Upper lobe of left lung (tissue), 6 donors: Measurements from ENCODE around the gene SELENON. TPM values are rescaled to one million over a fixed set of nuclear protein-coding genes. Genes with fewer than 3 reads are reported as not detected.

Experiments used
- ATAC-seq, 2 donors: fragments of 200-7000 bp; cut with Tn5 transposase; one replicate each; pipeline ENCODE4 v1.9.1; 2022; ENCODE audit warnings: mild to moderate bottlenecking in 2 of 2, moderate library complexity in 2 of 2; ENCODE audit not compliant: low FRiP score in 2 of 2
- DNase-seq, 2 donors: peaks; one replicate each; pipeline ENCODE4 v3.0.0-alpha.2; 2019 to 2020
- H3K27ac ChIP-seq, 4 donors: fragments of 200-600 bp; sonication (generic); one replicate each; pipeline ENCODE4 v1.5.1; 2016 to 2019
- H3K27me3 ChIP-seq, 4 donors: fragments of 200-600 bp; sonication (generic); one replicate each; pipeline ENCODE4 v1.5.1; 2017 to 2019
- H3K36me3 ChIP-seq, 4 donors: fragments of 200-600 bp; sonication (generic); one replicate each; pipeline ENCODE4 v1.5.1; 2016 to 2019
- H3K4me1 ChIP-seq, 4 donors: fragments of 200-600 bp; sonication (generic); one replicate each; pipeline ENCODE4 v1.5.1; 2018 to 2019
- H3K4me3 ChIP-seq, 4 donors: fragments of 200-600 bp; sonication (generic); one replicate each; pipeline ENCODE4 v1.5.1; 2017 to 2019; ENCODE audit warnings: mild to moderate bottlenecking in 2 of 4, moderate library complexity in 1 of 4
- H3K9me3 ChIP-seq, 4 donors: fragments of 200-600 bp; sonication (generic); one replicate each; pipeline ENCODE4 v1.5.1; 2018 to 2019
- CTCF ChIP-seq, 6 experiments: fragments of 450-650 bp in 4 of 6; fragments of 200-600 bp in 2 of 6; sonication (generic) in 2 of 6; IDR thresholded peaks; one replicate each; pipeline ENCODE4 v1.5.1; 2016 to 2019; ENCODE audit warnings: antibody characterized with exemption in 6 of 6
- EP300 ChIP-seq, 4 donors: sonication (generic); formaldehyde crosslinking; IDR thresholded peaks; one replicate each; pipeline ENCODE4 v1.5.1; 2017; ENCODE audit warnings: antibody characterized with exemption in 4 of 4, control low read depth in 2 of 4
- POLR2A ChIP-seq, 4 donors: fragments of 450-650 bp; IDR thresholded peaks; one replicate each; pipeline ENCODE4 v1.5.1; 2016 to 2017; ENCODE audit warnings: antibody characterized with exemption in 4 of 4, mild to moderate bottlenecking in 2 of 4
- POLR2AphosphoS5 ChIP-seq, 2 donors: sonication (generic); formaldehyde crosslinking; IDR thresholded peaks; one replicate each; pipeline ENCODE4 v1.5.1; 2017; ENCODE audit warnings: antibody characterized with exemption in 2 of 2
- WGBS, 2 donors: methylation state at CpG; one replicate each; pipeline ENCODE4 v1.1.5; 2017 to 2018; 5-methylcytosine and 5-hydroxymethylcytosine counted together
- total RNA-seq, 6 donors: library from RNA; depleted of rRNA in 4 of 6; stranded (reverse); fragments of >200 nt in 4 of 6; gene quantifications; one replicate each; pipeline versions ENCODE4 v1.1.0 to v1.2.1, GENCODE V29; 2016 to 2021
- donor health status: DM: no; HTN: no; CAD: no; lungs with moderate emphysema.
- donor health status: DM: no; HTN: yes; CAD: no; lungs with severe emphysema.

Gene SELENON
- total RNA-seq, 6 donors from 2014 or later: 22.0 to 91.1 (median 60.5) TPM

GRCh38 chr1:25825605-25826004 lies 25.6 kb downstream of the SELENON start:
- Histone ChIP-seq H3K36me3 (peaks cover 17 to 50% (median 42%) of the 10 kb centered on the region in 4 donors), H3K4me1 (peaks cover 14 to 22% (median 15%) of the 10 kb centered on the region in 4 donors), H3K9me3 (no peaks in the 10 kb centered on the region), H3K27ac (no peak overlapping the region), H3K4me3 (no peak overlapping the region), H3K27me3 (no peaks in the 10 kb centered on the region)
- no peak for ATAC-seq
- 89 to 96% methylated on average over 2 of the region's 2 CpGs for WGBS, 2 donors
- TF ChIP-seq POLR2A (IDR thresholded peaks at IDR 0.05) (no peak), CTCF (IDR thresholded peaks at IDR 0.05) (no peak), POLR2AphosphoS5 (IDR thresholded peaks at IDR 0.05) (no peak), EP300 (IDR thresholded peaks at IDR 0.05) (no peak)
- DNase-seq: no peak

DNA sequence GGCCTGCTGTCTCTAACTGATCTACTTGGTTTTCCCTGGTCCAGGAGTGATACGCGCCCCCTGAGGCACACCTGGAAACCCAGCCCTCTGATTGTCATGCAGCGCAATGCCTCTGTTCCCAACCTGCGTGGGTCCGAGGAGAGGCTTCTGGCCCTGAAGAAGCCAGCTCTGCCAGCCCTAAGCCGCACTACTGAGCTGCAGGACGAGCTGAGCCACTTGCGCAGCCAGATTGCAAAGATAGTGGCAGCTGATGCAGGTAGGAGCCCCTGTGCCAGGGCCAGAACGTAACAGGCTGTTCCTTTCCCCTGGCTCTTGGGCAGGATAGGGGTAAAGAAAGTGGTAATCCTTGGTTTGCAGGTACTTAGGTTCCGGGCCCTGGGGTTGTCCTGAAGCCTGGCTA lies 26.6 kb downstream of the SELENON start:
- Histone ChIP-seq H3K27me3 (no peaks in the 10 kb centered on the region), H3K27ac (no peak overlapping the region), H3K9me3 (no peaks in the 10 kb centered on the region), H3K4me3 (no peak overlapping the region), H3K36me3 (peaks cover 25 to 60% (median 50%) of the 10 kb centered on the region in 4 donors), H3K4me1 (peaks cover 5 to 12% (median 6%) of the 10 kb centered on the region in 4 donors)
- ATAC-seq (no peak), DNase-seq (no peak)
- WGBS, 2 donors: 95 to 96% methylated on average over 3 to 10 of the region's 10 CpGs
- no peak for TF ChIP-seq EP300 (IDR thresholded peaks at IDR 0.05)
- TF ChIP-seq POLR2A (IDR thresholded peaks at IDR 0.05): no peak
- TF ChIP-seq POLR2AphosphoS5 (IDR thresholded peaks at IDR 0.05): no peak
- TF ChIP-seq CTCF (IDR thresholded peaks at IDR 0.05): no peak

- no peaks in the 10 kb centered on the region for H3K27me3 ChIP-seq
- H3K4me3 ChIP-seq: no peak overlapping the region
- H3K36me3 ChIP-seq: peaks cover 35 to 79% (median 67%) of the 10 kb centered on the region in 4 donors
- H3K27ac ChIP-seq: no peak overlapping the region
- 62 to 67% methylated on average over 3 of the region's 3 CpGs for WGBS, 2 donors
- ATAC-seq (no peak), DNase-seq (no peak)
- no peaks in the 10 kb centered on the region for H3K9me3 ChIP-seq
- no peak for TF ChIP-seq EP300 (IDR thresholded peaks at IDR 0.05)
- no peak for TF ChIP-seq CTCF (IDR thresholded peaks at IDR 0.05)
- H3K4me1 ChIP-seq: no peaks in the 10 kb centered on the region
Observed at GRCh38 chr1:25828491-25828890, 28.5 kb downstream of the SELENON start.

DNA sequence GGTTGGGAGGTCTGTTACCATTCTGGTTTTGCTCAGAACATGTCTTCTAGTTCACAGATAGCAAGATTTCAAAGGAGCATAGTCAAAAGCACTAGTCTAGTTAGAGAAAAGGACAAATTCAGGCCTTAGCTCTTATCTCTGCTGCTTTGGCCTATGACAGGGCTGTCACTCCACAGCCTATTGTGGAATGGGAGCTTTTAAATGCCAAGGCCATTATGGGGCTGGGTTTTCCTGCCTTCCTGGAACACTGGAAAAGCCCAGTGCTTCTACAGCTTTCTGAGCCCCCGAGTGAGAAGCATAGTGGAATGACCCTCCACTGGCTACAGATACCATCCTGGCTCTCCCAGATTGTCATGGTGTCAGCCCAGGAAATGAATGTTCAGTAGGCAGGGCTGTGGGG lies 29.1 kb downstream of the SELENON start:
- DNase-seq (no peak), ATAC-seq (no peak)
- H3K4me3 ChIP-seq: no peak overlapping the region
- H3K4me1 ChIP-seq: no peaks in the 10 kb centered on the region
- peaks cover 35 to 84% (median 72%) of the 10 kb centered on the region in 4 donors for H3K36me3 ChIP-seq
- no peaks in the 10 kb centered on the region for H3K9me3 ChIP-seq
- peak overlapping the region in 2 of 4 donors; percentile 0 to 54 for H3K27ac ChIP-seq
- H3K27me3 ChIP-seq: no peaks in the 10 kb centered on the region
- 53 to 83% methylated on average over 1 of the region's 1 CpG for WGBS, 2 donors
- TF ChIP-seq POLR2A (IDR thresholded peaks at IDR 0.05): no peak
- no peak for TF ChIP-seq POLR2AphosphoS5 (IDR thresholded peaks at IDR 0.05)
- TF ChIP-seq CTCF (IDR thresholded peaks at IDR 0.05): no peak
- TF ChIP-seq EP300 (IDR thresholded peaks at IDR 0.05): no peak

DNA sequence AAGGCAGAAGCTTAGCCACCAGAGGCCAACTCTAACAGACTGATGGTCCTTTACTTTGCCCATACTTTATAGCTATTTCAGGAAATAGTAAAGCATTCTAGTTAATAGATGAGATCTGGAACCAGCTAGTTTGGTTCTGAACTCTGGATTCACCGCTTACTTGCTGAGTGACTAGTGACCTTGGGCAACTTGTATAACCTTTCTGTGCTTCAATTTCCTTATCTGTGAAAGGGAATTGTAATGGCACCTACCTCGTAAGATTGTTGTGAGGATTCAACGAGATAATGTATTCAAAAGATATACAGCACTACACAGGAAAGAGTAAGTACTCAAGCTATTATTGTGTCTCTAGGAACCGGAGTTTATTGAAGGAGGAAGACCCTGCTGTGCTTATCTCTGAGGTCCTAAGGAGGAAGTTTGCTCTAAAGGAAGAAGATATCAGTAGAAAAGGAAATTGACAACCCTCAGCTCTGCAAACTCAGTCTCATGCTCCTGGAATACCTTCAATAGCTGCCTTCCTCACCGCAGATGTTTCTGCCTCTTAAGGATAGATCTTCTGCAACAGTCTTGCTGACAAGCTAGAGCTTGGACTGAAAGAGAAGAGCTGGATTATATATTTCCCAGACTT lies 31.7 kb downstream of the SELENON start:
- no peak for TF ChIP-seq CTCF (IDR thresholded peaks at IDR 0.05)
- TF ChIP-seq EP300 (IDR thresholded peaks at IDR 0.05): no peak
- TF ChIP-seq POLR2A (IDR thresholded peaks at IDR 0.05): no peak
- no peak for TF ChIP-seq POLR2AphosphoS5 (IDR thresholded peaks at IDR 0.05)
- Histone ChIP-seq H3K27me3 (no peaks in the 10 kb centered on the region), H3K27ac (peak overlapping the region in 2 of 4 donors; percentile 43 to 47), H3K4me3 (no peak overlapping the region), H3K9me3 (no peaks in the 10 kb centered on the region), H3K36me3 (peaks cover 35 to 76% (median 64%) of the 10 kb centered on the region in 4 donors), H3K4me1 (no peaks in the 10 kb centered on the region)
- ATAC-seq (no peak), DNase-seq (no peak)
- 43 to 57% methylated on average over 5 of the region's 5 CpGs for WGBS, 2 donors
